HCT116 (cell line): ENCODE results near the gene TNC. TPM values are rescaled to one million over a fixed set of nuclear protein-coding genes. Genes with fewer than 3 reads are reported as not detected.

Source experiments
- ATAC-seq: fragments of 200-7000 bp; cut with Tn5 transposase; 2 replicates; pipeline ENCODE4 v1.9.1; 2020; ENCODE audit warnings: mild to moderate bottlenecking, moderate library complexity
- BruUV-seq: library from RNA; stranded (reverse); fragments of 400-500 nt; replicated peaks from 2 replicates; lab custom pipeline; 2021; lab: Mats Ljungman, UMichigan
- CTCF ChIA-PET: fragments of 300-600 bp; sonication (Branson Sonifier 250); formaldehyde crosslinking; loops from one replicate; lab custom pipeline; 2021; ENCODE audit warnings: antibody characterized with exemption; lab: Charles Lee
- POLR2A ChIA-PET: fragments of 300-600, 350-600 bp; sonication (Branson Sonifier 250); formaldehyde crosslinking; loops from one replicate; lab custom pipeline; 2021; ENCODE audit warnings: antibody characterized with exemption; lab: Charles Lee
- RAD21 ChIA-PET, 2 experiments: fragments of 300-600 bp; sonication (Branson Sonifier 250); formaldehyde crosslinking; loops; one replicate each; lab custom pipeline; 2023; ENCODE audit warnings: low total read pairs in 2 of 2; ENCODE audit not compliant: uncharacterized antibody in 2 of 2, unreplicated experiment in 2 of 2, low non-redundant PET in 1 of 2; lab: Charles Lee
- DNase-seq: peaks from one replicate; pipeline ENCODE4 v3.0.0-alpha.2; 2010; ENCODE audit warnings: low read depth, low spot score
- H2AFZ ChIP-seq: fragments of 200-600 bp; shearing (Covaris generic), sonication (generic); 2 replicates; pipeline ENCODE4 v1.6.1; 2017; ENCODE audit warnings: low read depth, mixed run types, mixed read lengths, antibody characterized with exemption, low read length; ENCODE audit not compliant: poor library complexity, severe bottlenecking
- H3K27ac ChIP-seq: 2 replicates; pipeline ENCODE4 v1.5.1; 2012; ENCODE audit warnings: low read depth, low read length
- H3K27me3 ChIP-seq: fragments of 200-600 bp; sonication (generic); 2 replicates; pipeline ENCODE4 v1.6.1; 2016; ENCODE audit warnings: mixed run types, low read length, mixed read lengths; ENCODE audit not compliant: insufficient read depth
- H3K36me3 ChIP-seq, 2 experiments: fragments of 200-500 bp in 1 of 2; fragments of 200-600 bp in 1 of 2; sonication (Bioruptor generic) in 1 of 2; sonication (generic) in 1 of 2; 2 replicates each; pipeline versions ENCODE4 v1.5.1 to v1.6.1; 2014 to 2016; ENCODE audit warnings: low read length in 2 of 2, inconsistent platforms in 1 of 2, mixed read lengths in 1 of 2, mixed run types in 1 of 2; ENCODE audit not compliant: insufficient read depth in 2 of 2, control insufficient read depth in 1 of 2
- H3K4me1 ChIP-seq, 2 experiments: fragments of 200-600 bp in 1 of 2; sonication (generic) in 1 of 2; 2 replicates each; pipeline versions ENCODE4 v1.5.1 to v1.6.1; 2012 to 2017; ENCODE audit warnings: low read length in 2 of 2, inconsistent platforms in 1 of 2, mild to moderate bottlenecking in 1 of 2, mixed read lengths in 1 of 2, mixed run types in 1 of 2, moderate library complexity in 1 of 2; ENCODE audit not compliant: insufficient read depth in 2 of 2, control insufficient read depth in 1 of 2
- H3K4me2 ChIP-seq: fragments of 200-600 bp; sonication (generic); 2 replicates; pipeline ENCODE4 v1.6.1; 2017; ENCODE audit warnings: mixed run types, low read length, mixed read lengths
- H3K4me3 ChIP-seq, 2 experiments: fragments of 200-600 bp in 1 of 2; sonication (generic) in 1 of 2; replicated peaks in 1 of 2; 2 replicates each; pipeline ENCODE4 v1.5.1; 2011 to 2016; ENCODE audit warnings: low read length in 2 of 2, control low read depth in 1 of 2, low read depth in 1 of 2, mild to moderate bottlenecking in 1 of 2, mixed read lengths in 1 of 2, mixed run types in 1 of 2
- H3K79me2 ChIP-seq: fragments of 200-600 bp; sonication (generic); 2 replicates; pipeline ENCODE4 v1.6.1; 2017; ENCODE audit warnings: mild to moderate bottlenecking, mixed run types, low read length, moderate library complexity, mixed read lengths; ENCODE audit not compliant: insufficient read depth
- H3K9ac ChIP-seq: fragments of 200-600 bp; sonication (generic); 2 replicates; pipeline ENCODE4 v1.6.1; 2016; ENCODE audit warnings: low read length, mixed read lengths
- H3K9me2 ChIP-seq: fragments of 200-600 bp; sonication (generic), shearing (Covaris generic); 2 replicates; pipeline ENCODE4 v1.6.1; 2017; ENCODE audit warnings: mixed run types, mild to moderate bottlenecking, moderate library complexity; ENCODE audit not compliant: insufficient read depth
- H3K9me3 ChIP-seq, 2 experiments: fragments of 200-500 bp in 1 of 2; fragments of 200-600 bp in 1 of 2; sonication (Bioruptor generic) in 1 of 2; sonication (generic) in 1 of 2; 2 replicates each; pipeline ENCODE4 v1.6.1; 2014 to 2017; ENCODE audit warnings: low read length in 2 of 2, mixed read lengths in 2 of 2, inconsistent platforms in 1 of 2, low read depth in 1 of 2, mild to moderate bottlenecking in 1 of 2, mixed run types in 1 of 2, moderate library complexity in 1 of 2; ENCODE audit not compliant: control insufficient read depth in 1 of 2, insufficient read depth in 1 of 2
- H4K20me1 ChIP-seq: fragments of 200-600 bp; sonication (generic), shearing (Covaris generic); 2 replicates; pipeline ENCODE4 v1.6.1; 2017; ENCODE audit warnings: mixed run types, mild to moderate bottlenecking, moderate library complexity; ENCODE audit not compliant: insufficient read depth
- ATF3 ChIP-seq: IDR thresholded peaks from 2 replicates; pipeline ENCODE4 v1.6.1; 2012
- CBX3 ChIP-seq: IDR thresholded peaks from 2 replicates; pipeline ENCODE4 v1.6.1; 2012; ENCODE audit warnings: low read depth
- CEBPB ChIP-seq: IDR thresholded peaks from 2 replicates; pipeline ENCODE4 v1.6.1; 2012; ENCODE audit warnings: low read depth
- CTCF ChIP-seq, 3 experiments: fragments of 200-600 bp in 1 of 3; sonication (generic) in 1 of 3; IDR thresholded peaks in 2 of 3; conservative IDR thresholded peaks in 1 of 3; 2 replicates each; pipeline ENCODE4 v1.5.1; 2012 to 2017; ENCODE audit warnings: low read depth in 2 of 3, low read length in 2 of 3, antibody characterized with exemption in 1 of 3, borderline replicate concordance in 1 of 3, control low read depth in 1 of 3, mild to moderate bottlenecking in 1 of 3, mixed read lengths in 1 of 3, mixed run types in 1 of 3, moderate library complexity in 1 of 3; ENCODE audit not compliant: insufficient read depth in 1 of 3
- EGR1 ChIP-seq: IDR thresholded peaks from 2 replicates; pipeline ENCODE4 v1.6.1; 2012; ENCODE audit warnings: low read depth
- ELF1 ChIP-seq: IDR thresholded peaks from 2 replicates; pipeline ENCODE4 v1.6.1; 2012; ENCODE audit warnings: low read depth, borderline replicate concordance
- EZH2 ChIP-seq: fragments of 200-600 bp; sonication (generic); IDR thresholded peaks from 2 replicates; pipeline ENCODE4 v1.6.1; 2017; ENCODE audit warnings: antibody characterized with exemption, mixed run types
- EZH2phosphoT487 ChIP-seq: fragments of 200-600 bp; IDR thresholded peaks from 2 replicates; pipeline ENCODE4 v1.6.1; 2018; ENCODE audit warnings: antibody characterized with exemption, borderline replicate concordance
- JUND ChIP-seq: IDR thresholded peaks from 2 replicates; pipeline ENCODE4 v1.6.1; 2012
- MAX ChIP-seq: IDR thresholded peaks from 2 replicates; pipeline ENCODE4 v1.6.1; 2012
- RAD21 ChIP-seq: IDR thresholded peaks from 2 replicates; pipeline ENCODE4 v1.6.1; 2012; ENCODE audit warnings: low read depth, mild to moderate bottlenecking
- REST ChIP-seq: IDR thresholded peaks from 2 replicates; pipeline ENCODE4 v1.6.1; 2012; ENCODE audit warnings: low read depth
- SIN3A ChIP-seq: IDR thresholded peaks from 2 replicates; pipeline ENCODE4 v1.6.1; 2012; ENCODE audit warnings: low read depth
- SP1 ChIP-seq: IDR thresholded peaks from 2 replicates; pipeline ENCODE4 v1.6.1; 2012; ENCODE audit warnings: low read depth
- SRF ChIP-seq: IDR thresholded peaks from 2 replicates; pipeline ENCODE4 v1.6.1; 2012; ENCODE audit warnings: low read depth
- TCF7L2 ChIP-seq: IDR thresholded peaks from 2 replicates; pipeline ENCODE4 v1.7.0; 2011; ENCODE audit warnings: borderline replicate concordance, inconsistent platforms; ENCODE audit not compliant: insufficient read depth, insufficient read length; ENCODE audit errors: extremely low read depth
- YY1 ChIP-seq: IDR thresholded peaks from 2 replicates; pipeline ENCODE4 v1.6.1; 2011; ENCODE audit warnings: low read length, low read depth, moderate library complexity, mild to moderate bottlenecking; ENCODE audit not compliant: insufficient replicate concordance; ENCODE audit errors: extremely low read depth
- ZBTB33 ChIP-seq: IDR thresholded peaks from 2 replicates; pipeline ENCODE4 v1.6.1; 2011; ENCODE audit warnings: mild to moderate bottlenecking, low read length, moderate library complexity; ENCODE audit not compliant: insufficient replicate concordance; ENCODE audit errors: extremely low read depth
- ZFX ChIP-seq: fragments of 450-650 bp; IDR thresholded peaks from 2 replicates; pipeline ENCODE4 v1.6.1; 2017
- ZNF274 ChIP-seq: fragments of 200-500 bp; sonication (Bioruptor generic); IDR thresholded peaks from 2 replicates; pipeline ENCODE4 v1.6.1; 2014; ENCODE audit warnings: mild to moderate bottlenecking, low read depth, low read length, inconsistent platforms
- intact Hi-C: fragments of 100-400 bp; cut with micrococcal nuclease; formaldehyde crosslinking; loops from 2 replicates; pipeline ENCODE4 v1.10.0; 2022
- total RNA-seq: library from RNA; stranded (reverse); gene quantifications from one replicate; pipeline ENCODE4 v1.2.1, GENCODE V29; 2021; ENCODE audit not compliant: unreplicated experiment

Gene TNC
- total RNA-seq, 1 experiment from 2014 or later: 0.49 TPM

- Histone ChIP-seq H3K9me2 (no peaks in the 10 kb centered on the region), H3K79me2 (no peaks in the 10 kb centered on the region), H3K4me1 (no peaks in the 10 kb centered on the region), H4K20me1 (no peaks in the 10 kb centered on the region), H3K36me3 (no peaks in the 10 kb centered on the region), H3K9me3 (no peaks in the 10 kb centered on the region), H3K4me3 (no peak overlapping the region), H2AFZ (no peak overlapping the region), H3K9ac (no peak overlapping the region), H3K4me2 (no peak overlapping the region), H3K27ac (no peak overlapping the region), H3K27me3 (peaks cover 36% of the 10 kb centered on the region)
- no TSS peak for BruUV-seq
- ChIA-PET CTCF (no interaction called here), RAD21 (no interaction called here), POLR2A (no interaction called here)
- TF ChIP-seq REST (no peak), TCF7L2 (no peak), ZNF274 (no peak), EGR1 (no peak), ATF3 (no peak), MAX (no peak), SP1 (no peak), CEBPB (no peak), EZH2phosphoT487 (no peak), EZH2 (no peak), JUND (no peak), ELF1 (no peak), SRF (no peak), RAD21 (no peak), CTCF (IDR thresholded peaks at IDR 0.05 in 2 of 3, conservative IDR thresholded peaks at IDR 0.05 in 1 of 3; ENCODE audit: borderline replicate concordance in 1 of 3, insufficient read depth in 1 of 3, low read depth in 2 of 3, low read length in 2 of 3) (no peak), SIN3A (no peak), ZBTB33 (no peak), ZFX (no peak), CBX3 (no peak), YY1 (no peak)
- intact Hi-C loops: no loop called here
- DNase-seq: no peak
- ATAC-seq: no peak
Measured at GRCh38 chr9:115005322-115005721, 112.6 kb downstream of the TNC start.
